ENCODE results near the gene DENND1B.

- no peak for TF ChIP-seq CTCF (IDR thresholded peaks at IDR 0.05 in 4 of 5, conservative IDR thresholded peaks at IDR 0.05 in 1 of 5)
- no peak for TF ChIP-seq POLR2A (IDR thresholded peaks at IDR 0.05)
Measured at GRCh38 chr1:197690074-197690473, 85.2 kb downstream of the DENND1B start.
